Upper lobe of left lung (tissue), 4 donors: Measurements from ENCODE around the gene IL5RA.

Experiments
- EP300 ChIP-seq, 4 donors: sonication (generic); formaldehyde crosslinking; IDR thresholded peaks; one replicate each; pipeline ENCODE4 v1.5.1; 2017; ENCODE audit warnings: antibody characterized with exemption in 4 of 4, control low read depth in 2 of 4
- POLR2A ChIP-seq, 4 donors: fragments of 450-650 bp; IDR thresholded peaks; one replicate each; pipeline ENCODE4 v1.5.1; 2016 to 2017; ENCODE audit warnings: antibody characterized with exemption in 4 of 4, mild to moderate bottlenecking in 2 of 4
- POLR2AphosphoS5 ChIP-seq, 2 donors: sonication (generic); formaldehyde crosslinking; IDR thresholded peaks; one replicate each; pipeline ENCODE4 v1.5.1; 2017; ENCODE audit warnings: antibody characterized with exemption in 2 of 2
- TF ChIP-seq, protein P1 (sequence below), 6 experiments: fragments of 450-650 bp in 4 of 6; fragments of 200-600 bp in 2 of 6; sonication (generic) in 2 of 6; IDR thresholded peaks; one replicate each; pipeline ENCODE4 v1.5.1; 2016 to 2019; ENCODE audit warnings: antibody characterized with exemption in 6 of 6

GRCh38 chr3:3084890-3085289, 25.3 kb downstream of the IL5RA start:
- no peak for TF ChIP-seq POLR2A (IDR thresholded peaks at IDR 0.05)
- TF ChIP-seq, protein P1, sequence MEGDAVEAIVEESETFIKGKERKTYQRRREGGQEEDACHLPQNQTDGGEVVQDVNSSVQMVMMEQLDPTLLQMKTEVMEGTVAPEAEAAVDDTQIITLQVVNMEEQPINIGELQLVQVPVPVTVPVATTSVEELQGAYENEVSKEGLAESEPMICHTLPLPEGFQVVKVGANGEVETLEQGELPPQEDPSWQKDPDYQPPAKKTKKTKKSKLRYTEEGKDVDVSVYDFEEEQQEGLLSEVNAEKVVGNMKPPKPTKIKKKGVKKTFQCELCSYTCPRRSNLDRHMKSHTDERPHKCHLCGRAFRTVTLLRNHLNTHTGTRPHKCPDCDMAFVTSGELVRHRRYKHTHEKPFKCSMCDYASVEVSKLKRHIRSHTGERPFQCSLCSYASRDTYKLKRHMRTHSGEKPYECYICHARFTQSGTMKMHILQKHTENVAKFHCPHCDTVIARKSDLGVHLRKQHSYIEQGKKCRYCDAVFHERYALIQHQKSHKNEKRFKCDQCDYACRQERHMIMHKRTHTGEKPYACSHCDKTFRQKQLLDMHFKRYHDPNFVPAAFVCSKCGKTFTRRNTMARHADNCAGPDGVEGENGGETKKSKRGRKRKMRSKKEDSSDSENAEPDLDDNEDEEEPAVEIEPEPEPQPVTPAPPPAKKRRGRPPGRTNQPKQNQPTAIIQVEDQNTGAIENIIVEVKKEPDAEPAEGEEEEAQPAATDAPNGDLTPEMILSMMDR (IDR thresholded peaks at IDR 0.05) = no peak
- no peak for TF ChIP-seq POLR2AphosphoS5 (IDR thresholded peaks at IDR 0.05)
- TF ChIP-seq EP300 (IDR thresholded peaks at IDR 0.05) = no peak
